HepG2 (cell line): ENCODE measurements around the gene GATB. TPM values are rescaled to one million over a fixed set of nuclear protein-coding genes. Genes with fewer than 3 reads are reported as not detected.
A peak's percentile ranks its signal among the peaks of the same experiment; 100 is the strongest.

Source experiments
- ATAC-seq: fragments of 200-7000 bp; cut with Tn5 transposase; 3 replicates; pipeline ENCODE4 v1.9.1; 2020; ENCODE audit warnings: mild to moderate bottlenecking, moderate library complexity
- BruUV-seq: library from RNA; stranded (reverse); fragments of 400-500 nt; replicated peaks from 2 replicates; lab custom pipeline; 2021; lab: Mats Ljungman, UMichigan
- CTCF ChIA-PET: fragments of 300-600 bp; formaldehyde crosslinking; extraction: SDS; loops from one replicate; lab custom pipeline; 2021; ENCODE audit warnings: low total read pairs, inconsistent platforms, low intra/inter-chr PET ratio; lab: Yijun Ruan, JAX
- POLR2A ChIA-PET: fragments of 350-600 bp; sonication (Branson Sonifier 250); formaldehyde crosslinking; loops from one replicate; lab custom pipeline; 2020; ENCODE audit warnings: antibody characterized with exemption, inconsistent platforms; lab: Yijun Ruan, JAX
- DNase-seq: peaks from one replicate; pipeline ENCODE4 v3.0.0-alpha.2; 2015; ENCODE audit warnings: low spot score
- FAIRE-seq: peaks from 3 replicates; lab custom pipeline; 2011; peaks lifted over from hg19 to GRCh38; lab: Jason Lieb, UNC
- H2AFZ ChIP-seq: one replicate; pipeline ENCODE4 v1.6.1; 2011; ENCODE audit warnings: low read length, inconsistent platforms
- H3K27ac ChIP-seq: fragments of 300-600 bp; 3 replicates; pipeline ENCODE4 v1.8.0; 2011; ENCODE audit warnings: mixed run types, mild to moderate bottlenecking, mixed read lengths, low read length, inconsistent platforms; ENCODE audit not compliant: insufficient read depth; ENCODE audit errors: extremely low read length
- H3K27me3 ChIP-seq, 2 experiments: fragments of 200-600 bp in 1 of 2; 2 replicates in 1 of 2; 3 replicates in 1 of 2; pipeline versions ENCODE4 v1.6.0 to v1.8.0; 2011; ENCODE audit warnings: low read length in 2 of 2, mild to moderate bottlenecking in 2 of 2, moderate library complexity in 2 of 2, inconsistent platforms in 1 of 2; ENCODE audit not compliant: insufficient read depth in 2 of 2, control insufficient read depth in 1 of 2
- H3K36me3 ChIP-seq, 2 experiments: fragments of 200-600 bp in 1 of 2; replicated peaks in 1 of 2; 2 replicates in 1 of 2; 3 replicates in 1 of 2; pipeline versions ENCODE4 v1.5.1 to v1.8.0; 2011; ENCODE audit warnings: low read length in 2 of 2, inconsistent platforms in 1 of 2; ENCODE audit not compliant: insufficient read depth in 2 of 2, control insufficient read depth in 1 of 2
- H3K4me1 ChIP-seq: 2 replicates; pipeline ENCODE4 v1.5.1; 2012; ENCODE audit warnings: low read length, inconsistent platforms; ENCODE audit not compliant: insufficient read depth
- H3K4me2 ChIP-seq: 2 replicates; pipeline ENCODE4 v1.6.0; 2011; ENCODE audit warnings: low read depth, low read length, inconsistent platforms
- H3K4me3 ChIP-seq, 3 experiments: fragments of 200-600 bp in 1 of 3; sonication (generic), shearing (Covaris generic) in 1 of 3; replicated peaks in 1 of 3; 2 replicates each; pipeline ENCODE4 v1.5.1; 2011 to 2016; ENCODE audit warnings: low read length in 3 of 3, inconsistent platforms in 2 of 3, low read depth in 2 of 3, mild to moderate bottlenecking in 2 of 3, control low read depth in 1 of 3, mixed read lengths in 1 of 3; ENCODE audit not compliant: insufficient read depth in 1 of 3
- H3K79me2 ChIP-seq: one replicate; pipeline ENCODE4 v1.6.1; 2011; ENCODE audit warnings: low read length, inconsistent platforms; ENCODE audit not compliant: insufficient read depth
- H3K9ac ChIP-seq: 2 replicates; pipeline ENCODE4 v1.6.0; 2011; ENCODE audit warnings: mild to moderate bottlenecking, low read depth, low read length, inconsistent platforms; ENCODE audit not compliant: insufficient read depth
- H3K9me3 ChIP-seq: 2 replicates; pipeline ENCODE4 v1.5.1; 2012; ENCODE audit warnings: mild to moderate bottlenecking, low read length
- H4K20me1 ChIP-seq: 2 replicates; pipeline ENCODE4 v1.6.0; 2011; ENCODE audit warnings: inconsistent platforms, mild to moderate bottlenecking, low read length, moderate library complexity; ENCODE audit not compliant: insufficient read depth
- CBX2 ChIP-seq, 2 experiments: fragments of 200-600 bp in 1 of 2; sonication (generic); formaldehyde crosslinking in 1 of 2; IDR thresholded peaks; 2 replicates each; pipeline versions ENCODE4 v1.7.0 to v1.8.1; 2018 to 2022; ENCODE audit warnings: low read depth in 2 of 2, low read length in 1 of 2, mild to moderate bottlenecking in 1 of 2, missing genetic modification reagents in 1 of 2
- HDAC1 ChIP-seq: sonication (generic); formaldehyde crosslinking; IDR thresholded peaks from 2 replicates; pipeline ENCODE4 v1.5.1; 2020; ENCODE audit warnings: mild to moderate bottlenecking, missing genetic modification reagents
- HMG20A ChIP-seq: IDR thresholded peaks from 2 replicates; pipeline ENCODE4 v1.6.1; 2016; ENCODE audit warnings: borderline replicate concordance
- HNF4A ChIP-seq: sonication (generic); formaldehyde crosslinking; IDR thresholded peaks from 2 replicates; pipeline ENCODE4 v1.4.0; 2020; ENCODE audit warnings: missing genetic modification reagents
- KDM5A ChIP-seq: fragments of 200-600 bp; sonication (generic); IDR thresholded peaks from 2 replicates; pipeline ENCODE4 v1.7.0; 2018; ENCODE audit warnings: antibody characterized with exemption, mild to moderate bottlenecking, low read length, borderline replicate concordance
- KLF11 ChIP-seq: IDR thresholded peaks from 2 replicates; pipeline ENCODE4 v1.6.1; 2016; ENCODE audit warnings: missing compliant biosample characterization
- MEIS2 ChIP-seq: sonication (generic); formaldehyde crosslinking; IDR thresholded peaks from 2 replicates; pipeline ENCODE4 v1.9.0; 2021; ENCODE audit warnings: mild to moderate bottlenecking, missing genetic modification reagents
- MLX ChIP-seq: IDR thresholded peaks from 2 replicates; pipeline ENCODE4 v1.6.1; 2016
- ONECUT2 ChIP-seq: sonication (generic); formaldehyde crosslinking; IDR thresholded peaks from 2 replicates; pipeline ENCODE4 v1.4.0; 2020; ENCODE audit warnings: missing genetic modification reagents
- PAWR ChIP-seq: sonication (generic); formaldehyde crosslinking; IDR thresholded peaks from 2 replicates; pipeline ENCODE4 v1.4.0; 2020; ENCODE audit warnings: missing genetic modification reagents, mild to moderate bottlenecking, borderline replicate concordance
- RAD21 ChIP-seq: fragments of 450-650 bp; formaldehyde crosslinking; IDR thresholded peaks from 2 replicates; pipeline ENCODE4 v1.5.0; 2020; ENCODE audit warnings: mild to moderate bottlenecking
- SATB2 ChIP-seq: sonication (generic); formaldehyde crosslinking; IDR thresholded peaks from 2 replicates; pipeline ENCODE4 v1.5.0; 2020; ENCODE audit warnings: missing genetic modification reagents
- SP2 ChIP-seq: sonication (generic); formaldehyde crosslinking; IDR thresholded peaks from 2 replicates; pipeline ENCODE4 v1.5.1; 2020; ENCODE audit warnings: mild to moderate bottlenecking, missing genetic modification reagents
- TARDBP ChIP-seq: sonication (generic); formaldehyde crosslinking; IDR thresholded peaks from 2 replicates; pipeline ENCODE4 v1.8.0; 2022; ENCODE audit warnings: mild to moderate bottlenecking, missing genetic modification reagents
- ZMAT5 ChIP-seq: sonication (generic); formaldehyde crosslinking; IDR thresholded peaks from 2 replicates; pipeline ENCODE4 v1.5.0; 2020; ENCODE audit warnings: mild to moderate bottlenecking, low read depth, missing genetic modification reagents, borderline replicate concordance
- ZMYM2 ChIP-seq: sonication (generic); formaldehyde crosslinking; IDR thresholded peaks from 2 replicates; pipeline ENCODE4 v1.8.0; 2022; ENCODE audit warnings: mild to moderate bottlenecking, missing genetic modification reagents
- ZNF260 ChIP-seq: sonication (generic); formaldehyde crosslinking; IDR thresholded peaks from 2 replicates; pipeline ENCODE4 v1.4.0; 2020; ENCODE audit warnings: missing genetic modification reagents, low read depth, mild to moderate bottlenecking, borderline replicate concordance
- ZNF678 ChIP-seq: sonication (generic); formaldehyde crosslinking; IDR thresholded peaks from 2 replicates; pipeline ENCODE4 v1.4.0; 2020; ENCODE audit warnings: mild to moderate bottlenecking, missing genetic modification reagents
- ZNF768 ChIP-seq: sonication (generic); formaldehyde crosslinking; IDR thresholded peaks from 2 replicates; pipeline ENCODE4 v1.4.0; 2020; ENCODE audit warnings: missing genetic modification reagents
- ZSCAN9 ChIP-seq: IDR thresholded peaks from 2 replicates; pipeline ENCODE4 v1.6.1; 2016; ENCODE audit warnings: borderline replicate concordance
- ZZZ3 ChIP-seq: sonication (generic); formaldehyde crosslinking; IDR thresholded peaks from 2 replicates; pipeline ENCODE4 v1.4.0; 2020; ENCODE audit warnings: missing genetic modification reagents, mild to moderate bottlenecking, borderline replicate concordance
- WGBS: methylation state at CpG from one replicate; pipeline ENCODE4 v1.1.6; 2017; ENCODE audit warnings: low lambda C conversion rate; 5-methylcytosine and 5-hydroxymethylcytosine counted together
- in situ Hi-C: cut with HindIII; loops from 2 replicates; pipeline ENCODE4 v1.10.0; 2017; ENCODE audit warnings: low pct_unique_long_range_greater_than_20kb; ENCODE audit not compliant: extremely low pct_ligation_motif_present
- intact Hi-C: fragments of 100-400 bp; cut with micrococcal nuclease; formaldehyde crosslinking; loops from one replicate; pipeline ENCODE4 v1.10.0; 2022; ENCODE audit not compliant: unreplicated experiment
- polyA plus RNA-seq, 8 experiments: library from polyadenylated mRNA; depleted of rRNA in 3 of 8; stranded (reverse) in 7 of 8; unstranded in 1 of 8; fragments of >200 nt; fragmentation: Illumina TruSeq in 4 of 8; extraction: Trizol in 4 of 8; gene quantifications; 2 replicates each; pipeline versions ENCODE4 v1.2.1 to v1.2.3, GENCODE V29; 2011 to 2016; ENCODE audit warnings: low read depth in 4 of 8, missing spikeins in 1 of 8, mixed read lengths in 1 of 8; ENCODE audit not compliant: insufficient read depth in 1 of 8
- total RNA-seq, 5 experiments: library from RNA; depleted of rRNA; stranded (reverse); fragments of >200 nt; fragmentation: Illumina TruSeq; extraction: Trizol; gene quantifications; 2 replicates each; pipeline ENCODE4 v1.2.3, GENCODE V29; 2016; ENCODE audit warnings: low read depth in 1 of 5

GATB gene
- total and polyA plus RNA-seq, 2 of the 13 experiments (the other 11 are each of a cell fraction or from before 2014, with no cell fraction given) = 32.3 to 32.4 TPM

- Histone ChIP-seq H3K27ac (no peak overlapping the region), H4K20me1 (no peaks in the 10 kb centered on the region), H3K9ac (no peak overlapping the region), H3K4me1 (peaks cover 8% of the 10 kb centered on the region), H3K36me3 (peaks cover 3 to 9% of the 10 kb centered on the region in 2 experiments; a peak in 2 of 5 replicates), H3K4me2 (peak overlapping the region; percentile 5; the same call in 1 of the 2 replicates), H3K27me3 (no peaks in the 10 kb centered on the region), H3K4me3 (no peak overlapping the region), H2AFZ (no peak overlapping the region), H3K79me2 (no peaks in the 10 kb centered on the region), H3K9me3 (no peaks in the 10 kb centered on the region)
- peak; percentile 42 for ATAC-seq
- no peak for DNase-seq
- no peak for TF ChIP-seq MLX (CRISPR knock-in tag)
- no peak for TF ChIP-seq ZNF678 (CRISPR knock-in tag)
- TF ChIP-seq ONECUT2 = no peak
- no peak for TF ChIP-seq PAWR (CRISPR knock-in tag)
- TF ChIP-seq ZSCAN9 (CRISPR knock-in tag) = no peak
- peak; percentile 13; the same call in 1 of the 2 replicates for TF ChIP-seq HNF4A
- peak; percentile 63 for TF ChIP-seq ZNF768 (CRISPR knock-in tag)
- 85% methylated on average over 12 of the region's 12 CpGs for WGBS
- FAIRE-seq = no peak
- intact Hi-C loops = no loop called here
- POLR2A ChIA-PET = no interaction called here
- CTCF ChIA-PET = no interaction called here
- in situ Hi-C loops = no loop called here
- no TSS peak for BruUV-seq
Measured at GRCh38 chr4:151673908-151674520, 86.8 kb downstream of the GATB start.

GRCh38 chr4:151672996-151673395 is 87.8 kb downstream of the GATB start:
- Histone ChIP-seq H2AFZ (no peak overlapping the region), H3K27me3 (no peaks in the 10 kb centered on the region), H4K20me1 (no peaks in the 10 kb centered on the region), H3K4me2 (no peak overlapping the region), H3K4me3 (no peak overlapping the region), H3K4me1 (peaks cover 8% of the 10 kb centered on the region), H3K79me2 (no peaks in the 10 kb centered on the region), H3K36me3 (peaks cover 3 to 9% of the 10 kb centered on the region in 2 experiments; a peak in 2 of 5 replicates), H3K9me3 (no peaks in the 10 kb centered on the region), H3K9ac (no peak overlapping the region), H3K27ac (no peak overlapping the region)
- in situ Hi-C loops = no loop called here
- 94% methylated on average over 11 of the region's 14 CpGs for WGBS
- ATAC-seq = no peak
- no peak for DNase-seq
- no peak for FAIRE-seq
- intact Hi-C loops = no loop called here
- no TSS peak for BruUV-seq
- POLR2A ChIA-PET = no interaction called here
- CTCF ChIA-PET = no interaction called here
- TF ChIP-seq HMG20A (CRISPR knock-in tag) (no peak), SATB2 (CRISPR knock-in tag) (no peak), ZMAT5 (no peak), SP2 (CRISPR knock-in tag) (no peak), ZNF260 (CRISPR knock-in tag) (no peak), MEIS2 (CRISPR knock-in tag) (no peak), ZMYM2 (CRISPR knock-in tag) (no peak), CBX2 (IDR thresholded peaks at IDR 0.05; ENCODE audit: low read depth, low read length) (no peak), CBX2 (CRISPR knock-in tag; IDR thresholded peaks at IDR 0.05; ENCODE audit: low read depth) (no peak), KDM5A (no peak), ZZZ3 (CRISPR knock-in tag) (no peak), KLF11 (CRISPR knock-in tag) (no peak), HDAC1 (no peak), TARDBP (no peak), RAD21 (CRISPR knock-in tag) (no peak)
